Smooth muscle cell (in vitro differentiated cells): Measurements from ENCODE around the gene ACYP1. TPM values are rescaled to one million over a fixed set of nuclear protein-coding genes. Genes with fewer than 3 reads are reported as not detected.

Experiments used
- DNase-seq: peaks from one replicate; lab custom pipeline; 2025; ENCODE audit not compliant: unreplicated experiment; lab: John Stamatoyannopoulos, UW
- H2AFZ ChIP-seq: fragments of 200-600 bp; sonication (generic); 2 replicates; pipeline ENCODE4 v1.6.0; 2016; ENCODE audit warnings: antibody characterized with exemption, low read depth, mild to moderate bottlenecking
- H3F3A ChIP-seq: fragments of 200-600 bp; sonication (generic); 2 replicates; pipeline ENCODE4 v1.6.0; 2017; ENCODE audit warnings: antibody characterized with exemption, low read depth
- H3K27ac ChIP-seq: fragments of 200-600 bp; sonication (generic); 2 replicates; pipeline ENCODE4 v1.5.1; 2016; ENCODE audit warnings: low read depth, mild to moderate bottlenecking
- H3K27me3 ChIP-seq: fragments of 200-600 bp; sonication (generic); 2 replicates; pipeline ENCODE4 v1.6.1; 2016; ENCODE audit warnings: low read depth, mild to moderate bottlenecking
- H3K36me3 ChIP-seq: fragments of 200-600 bp; sonication (generic); 2 replicates; pipeline ENCODE4 v1.5.1; 2016; ENCODE audit warnings: low read depth
- H3K4me1 ChIP-seq: fragments of 200-600 bp; sonication (generic); 2 replicates; pipeline ENCODE4 v1.5.1; 2016; ENCODE audit warnings: low read depth
- H3K4me2 ChIP-seq: fragments of 200-600 bp; sonication (generic); 2 replicates; pipeline ENCODE4 v1.6.0; 2016; ENCODE audit warnings: mild to moderate bottlenecking
- H3K4me3 ChIP-seq: fragments of 200-600 bp; sonication (generic); 2 replicates; pipeline ENCODE4 v1.5.1; 2016; ENCODE audit warnings: mild to moderate bottlenecking
- H3K79me2 ChIP-seq: fragments of 200-600 bp; sonication (generic); 2 replicates; pipeline ENCODE4 v1.6.0; 2016; ENCODE audit warnings: low read depth, mild to moderate bottlenecking
- H3K9ac ChIP-seq: fragments of 200-600 bp; sonication (generic); 2 replicates; pipeline ENCODE4 v1.6.0; 2016; ENCODE audit warnings: low read depth
- H3K9me3 ChIP-seq: fragments of 200-600 bp; sonication (generic); replicated peaks from 2 replicates; pipeline ENCODE4 v1.5.1; 2016; ENCODE audit warnings: low read depth
- H4K20me1 ChIP-seq: fragments of 200-600 bp; sonication (generic); 2 replicates; pipeline ENCODE4 v1.6.0; 2016; ENCODE audit warnings: low read depth
- WGBS: methylation state at CpG from one replicate; pipeline ENCODE4 v1.1.7; 2016; ENCODE audit warnings: low lambda C conversion rate; 5-methylcytosine and 5-hydroxymethylcytosine counted together
- polyA plus RNA-seq: library from polyadenylated mRNA; unstranded; fragments of >200 nt; fragmentation: Nextera tagmentation; extraction: Ambion mirVana; gene quantifications from 2 replicates; pipeline ENCODE4 v1.2.1, GENCODE V29; 2016
- total RNA-seq: library from RNA; depleted of rRNA; stranded (reverse); fragments of >200 nt; gene quantifications from 2 replicates; pipeline ENCODE4 v1.2.3, GENCODE V29; 2014
- TF ChIP-seq, protein P1 (sequence below): fragments of 200-600 bp; sonication (generic); IDR thresholded peaks from 2 replicates; pipeline ENCODE4 v1.5.1; 2017; ENCODE audit warnings: borderline replicate concordance, mild to moderate bottlenecking, antibody characterized with exemption; ENCODE audit not compliant: insufficient read depth, poor library complexity, severe bottlenecking

The ACYP1 gene
- total and polyA plus RNA-seq, 2 experiments from 2014 or later: 12.2 to 14.9 TPM

DNA sequence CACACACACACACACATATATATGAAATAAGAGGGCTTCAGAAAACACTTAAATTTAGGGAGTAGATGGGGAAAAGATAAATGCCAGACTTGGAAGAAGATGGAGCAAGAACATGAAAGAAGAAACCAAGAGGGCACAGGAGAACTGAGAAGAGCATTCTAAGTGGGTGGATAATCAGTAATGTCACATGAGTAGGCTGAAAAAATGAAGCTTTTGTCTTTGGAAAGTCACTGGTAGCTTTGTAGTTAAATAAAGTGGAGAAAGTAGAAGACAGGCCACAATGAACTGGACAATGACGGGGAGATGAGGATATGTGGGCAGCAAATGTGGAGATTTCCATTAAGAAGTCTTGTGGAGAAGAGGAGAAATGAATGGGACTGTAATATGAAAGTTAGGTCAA, 3.4 kb upstream of the ACYP1 start:
- no peaks in the 10 kb centered on the region for H4K20me1 ChIP-seq
- H3K9me3 ChIP-seq: no peaks in the 10 kb centered on the region
- no peaks in the 10 kb centered on the region for H3K79me2 ChIP-seq
- DNase-seq: no peak
- no peak overlapping the region for H2AFZ ChIP-seq
- TF ChIP-seq, protein P1, sequence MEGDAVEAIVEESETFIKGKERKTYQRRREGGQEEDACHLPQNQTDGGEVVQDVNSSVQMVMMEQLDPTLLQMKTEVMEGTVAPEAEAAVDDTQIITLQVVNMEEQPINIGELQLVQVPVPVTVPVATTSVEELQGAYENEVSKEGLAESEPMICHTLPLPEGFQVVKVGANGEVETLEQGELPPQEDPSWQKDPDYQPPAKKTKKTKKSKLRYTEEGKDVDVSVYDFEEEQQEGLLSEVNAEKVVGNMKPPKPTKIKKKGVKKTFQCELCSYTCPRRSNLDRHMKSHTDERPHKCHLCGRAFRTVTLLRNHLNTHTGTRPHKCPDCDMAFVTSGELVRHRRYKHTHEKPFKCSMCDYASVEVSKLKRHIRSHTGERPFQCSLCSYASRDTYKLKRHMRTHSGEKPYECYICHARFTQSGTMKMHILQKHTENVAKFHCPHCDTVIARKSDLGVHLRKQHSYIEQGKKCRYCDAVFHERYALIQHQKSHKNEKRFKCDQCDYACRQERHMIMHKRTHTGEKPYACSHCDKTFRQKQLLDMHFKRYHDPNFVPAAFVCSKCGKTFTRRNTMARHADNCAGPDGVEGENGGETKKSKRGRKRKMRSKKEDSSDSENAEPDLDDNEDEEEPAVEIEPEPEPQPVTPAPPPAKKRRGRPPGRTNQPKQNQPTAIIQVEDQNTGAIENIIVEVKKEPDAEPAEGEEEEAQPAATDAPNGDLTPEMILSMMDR: no peak
- H3K36me3 ChIP-seq: no peaks in the 10 kb centered on the region
- no peaks in the 10 kb centered on the region for H3K27me3 ChIP-seq
- H3K4me1 ChIP-seq: peaks cover 12% of the 10 kb centered on the region
- H3K27ac ChIP-seq: no peak overlapping the region
- H3K4me2 ChIP-seq: no peak overlapping the region
- no peak overlapping the region for H3K4me3 ChIP-seq
- peaks cover 3% of the 10 kb centered on the region for H3F3A ChIP-seq
- no peak overlapping the region for H3K9ac ChIP-seq
- 91% methylated on average over 1 of the region's 1 CpG for WGBS

DNA sequence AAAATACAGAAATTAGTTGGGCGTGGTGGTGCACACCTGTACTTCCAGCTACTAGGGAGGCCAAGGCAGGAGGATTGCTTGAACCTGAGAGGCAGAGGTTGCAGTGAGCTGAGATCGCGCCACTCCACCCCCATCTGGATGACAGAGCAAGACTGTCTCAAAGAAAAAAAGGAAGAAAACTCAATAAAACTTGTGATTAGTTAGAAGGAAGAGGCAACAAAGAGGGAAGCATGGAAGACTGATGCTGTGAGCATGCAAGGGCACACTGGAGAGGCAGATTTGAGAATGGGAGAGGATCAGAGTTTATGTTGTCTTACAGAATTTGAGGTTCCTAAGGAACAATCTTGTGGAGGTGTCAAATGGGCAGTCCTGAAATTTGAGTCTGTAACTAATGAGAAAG, 2.9 kb upstream of the ACYP1 start:
- Histone ChIP-seq H3K4me2 (no peak overlapping the region), H3K27ac (no peak overlapping the region), H3K4me3 (no peak overlapping the region), H3F3A (peaks cover 3% of the 10 kb centered on the region), H3K36me3 (no peaks in the 10 kb centered on the region), H3K79me2 (no peaks in the 10 kb centered on the region), H4K20me1 (no peaks in the 10 kb centered on the region), H3K9me3 (no peaks in the 10 kb centered on the region), H3K27me3 (no peaks in the 10 kb centered on the region), H3K4me1 (peaks cover 12% of the 10 kb centered on the region), H3K9ac (no peak overlapping the region), H2AFZ (no peak overlapping the region)
- TF ChIP-seq, protein P1: no peak
- DNase-seq: no peak
- WGBS: 100% methylated on average over 3 of the region's 3 CpGs

DNA sequence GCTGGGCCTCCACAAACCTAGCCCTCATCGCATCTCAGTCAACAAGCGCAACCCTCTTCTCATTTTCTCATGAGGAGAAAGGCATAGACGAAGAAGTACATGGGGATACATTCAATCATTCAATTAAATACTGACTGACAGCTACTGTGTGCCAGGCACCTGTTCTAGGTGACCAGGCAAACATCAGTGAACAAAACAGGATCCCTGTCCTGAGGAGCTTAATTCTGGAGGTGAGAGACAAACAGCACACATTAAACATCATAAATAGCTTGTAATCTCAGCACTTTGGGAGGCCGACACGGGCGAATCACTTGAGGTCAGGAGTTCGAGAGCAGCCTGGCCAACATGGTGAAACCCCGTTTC, 362 bp upstream of the ACYP1 start:
- no peaks in the 10 kb centered on the region for H3F3A ChIP-seq
- no peak overlapping the region for H3K9ac ChIP-seq
- H3K4me3 ChIP-seq: peak overlapping the region; percentile 73
- no peaks in the 10 kb centered on the region for H3K79me2 ChIP-seq
- TF ChIP-seq, protein P1: no peak
- no peaks in the 10 kb centered on the region for H3K36me3 ChIP-seq
- H2AFZ ChIP-seq: peak overlapping the region; percentile 67
- H3K4me1 ChIP-seq: peaks cover 8% of the 10 kb centered on the region
- 60% methylated on average over 8 of the region's 8 CpGs for WGBS
- no peaks in the 10 kb centered on the region for H3K27me3 ChIP-seq
- H3K27ac ChIP-seq: no peak overlapping the region
- no peaks in the 10 kb centered on the region for H3K9me3 ChIP-seq
- no peak for DNase-seq
- peak overlapping the region; percentile 84 for H3K4me2 ChIP-seq
- no peaks in the 10 kb centered on the region for H4K20me1 ChIP-seq

DNA sequence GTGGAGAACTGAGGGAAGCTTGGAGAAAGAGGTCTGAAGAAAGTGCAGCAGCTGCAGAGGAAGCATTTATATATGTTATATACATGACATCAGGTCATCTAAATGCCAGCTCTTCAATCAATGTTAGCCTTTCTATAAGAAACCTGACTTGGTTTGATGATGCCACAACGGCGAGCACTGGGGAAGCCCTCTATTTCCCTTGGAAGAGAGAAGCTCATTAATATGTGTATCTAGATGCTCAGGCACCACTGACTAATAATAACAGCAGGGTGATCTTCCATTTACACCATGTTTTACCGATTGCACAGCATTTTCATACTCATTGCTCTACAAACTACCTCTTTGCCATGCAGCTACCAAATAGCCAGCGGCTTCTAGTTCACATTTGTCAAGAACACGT, 811 bp downstream of the ACYP1 start:
- no peaks in the 10 kb centered on the region for H3F3A ChIP-seq
- H3K27me3 ChIP-seq: no peaks in the 10 kb centered on the region
- H3K4me2 ChIP-seq: peak overlapping the region; percentile 84
- peak overlapping the region; percentile 67 for H2AFZ ChIP-seq
- no peaks in the 10 kb centered on the region for H3K4me1 ChIP-seq
- H3K4me3 ChIP-seq: peak overlapping the region; percentile 73
- no peak overlapping the region for H3K27ac ChIP-seq
- no peaks in the 10 kb centered on the region for H4K20me1 ChIP-seq
- H3K79me2 ChIP-seq: no peaks in the 10 kb centered on the region
- WGBS: 48% methylated on average over 5 of the region's 5 CpGs
- H3K9me3 ChIP-seq: no peaks in the 10 kb centered on the region
- no peak for DNase-seq
- no peak overlapping the region for H3K9ac ChIP-seq
- no peaks in the 10 kb centered on the region for H3K36me3 ChIP-seq
- TF ChIP-seq, protein P1: no peak
